DMS114 treated with DMSO at 0.1 percent for 48 hours (cell line): ENCODE measurements around the gene IFRD1.
"Not testable (repeated sequence)": the region's sequence is repeated elsewhere in the genome, so short reads cannot be mapped to it uniquely, and the experiment has no call there.

Source experiments
- DNase-seq: peaks from one replicate; lab custom pipeline; 2025; ENCODE audit not compliant: unreplicated experiment; lab: John Stamatoyannopoulos, UW

IFRD1 gene

DNA sequence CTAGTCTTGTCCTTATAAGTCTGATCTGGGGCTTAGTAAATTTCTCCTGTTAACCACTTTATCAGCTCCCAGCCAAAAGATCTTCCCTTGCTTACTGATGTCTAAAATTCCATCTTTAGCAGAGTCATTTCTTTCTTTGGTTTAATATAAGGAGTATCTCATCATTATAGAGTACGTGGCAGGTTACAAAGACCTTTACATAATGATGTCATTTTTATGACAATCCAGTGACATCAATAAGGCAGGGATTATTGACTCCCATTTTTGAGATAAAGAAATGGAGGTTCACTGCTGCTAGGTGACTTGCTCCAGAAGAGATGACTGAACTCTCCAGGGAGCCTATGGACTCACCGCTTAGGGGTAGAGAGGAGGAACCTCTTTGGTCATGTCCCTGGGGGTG is 8.1 kb upstream of the IFRD1 start:
- no peak for DNase-seq

DNA sequence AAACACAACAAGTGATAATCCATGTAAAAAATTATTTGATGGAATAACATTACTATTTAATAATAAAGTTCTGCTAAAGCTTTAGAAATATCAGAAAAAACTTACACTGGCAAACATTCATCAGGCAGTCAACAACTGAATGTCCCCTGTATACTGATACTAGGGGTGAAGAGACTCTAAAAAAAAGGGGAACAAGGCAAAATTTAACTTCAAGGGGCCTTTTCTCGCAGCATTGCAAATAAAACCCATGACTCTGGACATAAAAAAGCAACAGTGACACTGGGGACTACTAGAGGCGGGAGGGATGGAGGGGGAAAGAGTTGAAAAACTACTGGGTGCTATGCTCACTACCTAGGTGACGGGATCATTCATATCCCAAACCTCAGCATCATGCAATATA is 5.8 kb upstream of the IFRD1 start:
- DNase-seq = no peak

- DNase-seq = no peak
Observed at GRCh38 chr7:112446431-112446830, 3.8 kb upstream of the IFRD1 start.

GRCh38 chr7:112447406-112447805 is 2.9 kb upstream of the IFRD1 start:
- no peak for DNase-seq

- DNase-seq = no peak
Observed at GRCh38 chr7:112448381-112448780, 1.9 kb upstream of the IFRD1 start.

- no peak for DNase-seq
Observed at GRCh38 chr7:112448891-112449290, 1.4 kb upstream of the IFRD1 start.

GRCh38 chr7:112449353-112449752 is 907 bp upstream of the IFRD1 start:
- no peak for DNase-seq

- DNase-seq = peak; percentile 93
Observed at GRCh38 chr7:112450807-112451761, 824 bp downstream of the IFRD1 start.

GRCh38 chr7:112452102-112452888 is 2.0 kb downstream of the IFRD1 start:
- DNase-seq = peak; percentile 30

GRCh38 chr7:112453505-112454171 is 3.4 kb downstream of the IFRD1 start:
- DNase-seq = no peak

DNA sequence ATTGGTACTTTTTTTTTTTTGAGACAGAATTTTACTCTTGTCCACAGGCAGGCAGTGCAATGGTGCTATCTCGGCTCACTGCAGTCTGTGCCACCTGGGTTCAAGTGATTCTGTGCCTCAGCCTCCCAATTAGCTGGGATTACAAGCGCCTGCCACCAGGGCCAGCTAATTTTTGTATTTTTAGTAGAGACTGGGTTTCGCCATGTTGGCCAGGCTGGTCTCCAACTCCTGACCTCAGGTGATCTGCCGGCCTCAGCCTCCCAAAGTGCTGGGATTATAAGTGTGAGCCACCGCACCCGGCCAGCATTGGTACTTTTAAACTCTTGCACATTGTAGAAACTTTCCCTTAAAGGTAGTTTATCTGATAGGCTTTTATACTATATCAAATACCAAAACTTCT is 3.9 kb downstream of the IFRD1 start:
- DNase-seq = not testable (repeated sequence)

- DNase-seq = no peak
Observed at GRCh38 chr7:112459645-112460044, 9.4 kb downstream of the IFRD1 start.

GRCh38 chr7:112462236-112462635 is 12.0 kb downstream of the IFRD1 start:
- no peak for DNase-seq

GRCh38 chr7:112467867-112468266 is 17.6 kb downstream of the IFRD1 start:
- DNase-seq = no peak

GRCh38 chr7:112470194-112470593 is 19.9 kb downstream of the IFRD1 start:
- no peak for DNase-seq

- no peak for DNase-seq
Observed at GRCh38 chr7:112476390-112477052, 26.3 kb downstream of the IFRD1 start.

- no peak for DNase-seq
Observed at GRCh38 chr7:112481121-112481736, 31.0 kb downstream of the IFRD1 start.

- no peak for DNase-seq
Observed at GRCh38 chr7:112481833-112482670, 31.8 kb downstream of the IFRD1 start.

DNA sequence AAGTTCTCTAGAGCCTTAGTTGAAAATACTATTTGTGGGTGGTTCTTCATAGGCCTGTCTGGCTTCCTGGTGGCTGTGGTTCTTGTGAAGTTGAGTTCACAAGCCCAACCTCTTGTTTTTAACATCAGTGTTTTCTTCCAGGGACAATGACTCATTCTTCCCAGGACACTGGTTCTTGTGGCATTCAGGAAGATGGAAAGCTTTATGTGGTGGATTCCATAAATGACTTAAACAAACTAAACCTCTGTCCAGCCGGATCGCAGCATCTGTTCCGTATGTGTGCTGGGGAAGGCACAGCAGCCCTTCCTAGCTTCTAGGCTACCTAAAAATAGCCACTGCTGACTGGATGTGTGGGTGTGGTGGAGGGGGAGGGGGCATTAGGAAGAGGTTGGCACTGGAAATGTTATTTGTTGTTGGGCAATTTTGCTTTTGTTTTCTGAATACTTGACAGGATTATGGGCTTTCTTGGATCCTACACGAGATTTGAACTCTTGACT is 34.5 kb downstream of the IFRD1 start:
- DNase-seq = no peak
